ENCODE results near the gene RBM10. TPM values are rescaled to one million over a fixed set of nuclear protein-coding genes. Genes with fewer than 3 reads are reported as not detected.

Gene RBM10
- total RNA-seq, 1 donor from 2014 or later = 29.6 TPM

DNA sequence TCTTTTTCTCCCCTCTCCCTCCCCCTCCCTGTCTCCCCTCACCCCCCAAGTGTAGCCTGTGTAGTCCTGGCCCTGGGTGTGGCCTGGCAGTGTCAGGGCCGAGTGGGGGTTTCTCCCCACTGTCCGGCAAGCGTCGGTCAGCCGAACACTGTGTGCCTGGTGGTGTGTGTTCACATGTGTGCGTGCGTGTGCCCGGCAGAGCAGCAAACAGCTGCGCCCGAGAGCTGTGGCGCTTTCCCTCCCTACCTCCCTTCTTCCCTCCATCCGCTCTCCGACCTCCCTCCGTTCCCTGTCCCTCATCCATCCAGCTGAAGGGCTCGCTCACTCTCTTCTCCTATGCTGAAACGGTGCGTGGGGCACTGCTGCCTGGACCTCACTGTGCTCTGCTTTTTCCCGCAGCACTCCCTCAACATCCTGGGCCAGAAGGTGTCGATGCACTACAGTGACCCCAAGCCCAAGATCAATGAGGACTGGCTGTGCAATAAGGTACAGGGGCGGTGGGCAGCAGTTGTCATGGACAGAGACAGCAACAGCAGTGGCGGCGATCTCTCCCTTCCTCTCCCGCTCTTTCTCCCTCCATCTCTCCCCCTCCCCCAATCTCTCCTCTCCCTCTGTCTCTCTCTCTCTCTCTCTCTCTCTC lies 31.2 kb downstream of the RBM10 start:
- Mint-ChIP-seq H3K36me3 (ENCODE audit: low read depth) (peaks cover 12% of the 10 kb centered on the region), H3K27ac (ENCODE audit: unreplicated experiment) (no peak overlapping the region), H3K27me3 (ENCODE audit: low read depth) (no peaks in the 10 kb centered on the region), H3K9me3 (ENCODE audit: low read depth) (no peaks in the 10 kb centered on the region), H3K4me1 (ENCODE audit: low read depth) (peaks cover 3% of the 10 kb centered on the region), H3K4me3 (ENCODE audit: unreplicated experiment) (no peak overlapping the region)
- DNase-seq (ENCODE audit: low spot score) = peak; percentile 53
- TF ChIP-seq, protein P1, sequence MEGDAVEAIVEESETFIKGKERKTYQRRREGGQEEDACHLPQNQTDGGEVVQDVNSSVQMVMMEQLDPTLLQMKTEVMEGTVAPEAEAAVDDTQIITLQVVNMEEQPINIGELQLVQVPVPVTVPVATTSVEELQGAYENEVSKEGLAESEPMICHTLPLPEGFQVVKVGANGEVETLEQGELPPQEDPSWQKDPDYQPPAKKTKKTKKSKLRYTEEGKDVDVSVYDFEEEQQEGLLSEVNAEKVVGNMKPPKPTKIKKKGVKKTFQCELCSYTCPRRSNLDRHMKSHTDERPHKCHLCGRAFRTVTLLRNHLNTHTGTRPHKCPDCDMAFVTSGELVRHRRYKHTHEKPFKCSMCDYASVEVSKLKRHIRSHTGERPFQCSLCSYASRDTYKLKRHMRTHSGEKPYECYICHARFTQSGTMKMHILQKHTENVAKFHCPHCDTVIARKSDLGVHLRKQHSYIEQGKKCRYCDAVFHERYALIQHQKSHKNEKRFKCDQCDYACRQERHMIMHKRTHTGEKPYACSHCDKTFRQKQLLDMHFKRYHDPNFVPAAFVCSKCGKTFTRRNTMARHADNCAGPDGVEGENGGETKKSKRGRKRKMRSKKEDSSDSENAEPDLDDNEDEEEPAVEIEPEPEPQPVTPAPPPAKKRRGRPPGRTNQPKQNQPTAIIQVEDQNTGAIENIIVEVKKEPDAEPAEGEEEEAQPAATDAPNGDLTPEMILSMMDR (IDR thresholded peaks at IDR 0.05) = no peak

DNA sequence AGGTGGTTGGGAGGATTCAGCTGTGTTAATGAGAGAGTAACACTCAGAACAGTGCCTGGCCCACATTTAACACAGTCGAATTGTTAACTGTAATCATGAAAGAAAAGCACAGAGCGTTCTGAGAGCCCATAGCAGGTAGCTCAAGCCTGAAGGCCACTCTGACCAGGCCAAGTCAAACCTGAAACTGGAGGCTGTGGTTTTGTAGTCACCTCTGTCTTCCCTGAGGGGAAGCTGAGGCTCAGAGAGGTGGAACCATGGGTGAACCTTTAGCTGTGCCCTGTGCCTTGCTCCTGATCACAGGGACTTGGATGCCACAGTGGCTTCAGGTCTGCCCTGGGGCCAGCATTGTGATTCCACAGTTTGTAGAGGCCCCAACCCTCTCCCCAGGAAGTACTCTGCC lies 32.1 kb downstream of the RBM10 start:
- no peak overlapping the region for H3K27ac Mint-ChIP-seq (ENCODE audit: unreplicated experiment)
- peak; percentile 30 for DNase-seq (ENCODE audit: low spot score)
- no peaks in the 10 kb centered on the region for H3K27me3 Mint-ChIP-seq (ENCODE audit: low read depth)
- no peaks in the 10 kb centered on the region for H3K9me3 Mint-ChIP-seq (ENCODE audit: low read depth)
- H3K36me3 Mint-ChIP-seq (ENCODE audit: low read depth) = peaks cover 12% of the 10 kb centered on the region
- peaks cover 3% of the 10 kb centered on the region for H3K4me1 Mint-ChIP-seq (ENCODE audit: low read depth)
- TF ChIP-seq, protein P1 (IDR thresholded peaks at IDR 0.05) = no peak
- no peak overlapping the region for H3K4me3 Mint-ChIP-seq (ENCODE audit: unreplicated experiment)

DNA sequence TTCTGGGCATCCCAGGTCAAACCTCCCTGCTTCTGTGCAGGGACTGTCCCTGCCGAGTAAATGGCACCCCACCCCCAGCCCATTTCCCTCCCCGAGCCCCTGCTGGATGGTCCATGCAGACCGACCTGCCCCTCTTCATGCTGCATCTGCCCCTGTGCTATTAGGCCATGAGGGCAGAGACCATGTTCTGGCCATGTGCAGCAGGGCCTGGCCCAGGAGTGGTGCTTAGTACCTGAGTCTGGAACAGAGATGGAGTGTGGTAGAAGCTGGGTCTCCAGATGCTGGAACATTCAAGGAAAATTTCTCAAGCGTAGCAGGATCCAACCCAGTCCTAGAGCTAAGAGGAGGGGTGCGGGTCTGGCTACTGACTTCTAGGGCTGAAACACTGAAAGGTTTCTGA lies 33.3 kb downstream of the RBM10 start:
- no peaks in the 10 kb centered on the region for H3K9me3 Mint-ChIP-seq (ENCODE audit: low read depth)
- peaks cover 10% of the 10 kb centered on the region for H3K36me3 Mint-ChIP-seq (ENCODE audit: low read depth)
- no peak overlapping the region for H3K4me3 Mint-ChIP-seq (ENCODE audit: unreplicated experiment)
- peaks cover 3% of the 10 kb centered on the region for H3K4me1 Mint-ChIP-seq (ENCODE audit: low read depth)
- TF ChIP-seq, protein P1 (IDR thresholded peaks at IDR 0.05) = no peak
- no peaks in the 10 kb centered on the region for H3K27me3 Mint-ChIP-seq (ENCODE audit: low read depth)
- no peak overlapping the region for H3K27ac Mint-ChIP-seq (ENCODE audit: unreplicated experiment)
- peak; percentile 44 for DNase-seq (ENCODE audit: low spot score)

DNA sequence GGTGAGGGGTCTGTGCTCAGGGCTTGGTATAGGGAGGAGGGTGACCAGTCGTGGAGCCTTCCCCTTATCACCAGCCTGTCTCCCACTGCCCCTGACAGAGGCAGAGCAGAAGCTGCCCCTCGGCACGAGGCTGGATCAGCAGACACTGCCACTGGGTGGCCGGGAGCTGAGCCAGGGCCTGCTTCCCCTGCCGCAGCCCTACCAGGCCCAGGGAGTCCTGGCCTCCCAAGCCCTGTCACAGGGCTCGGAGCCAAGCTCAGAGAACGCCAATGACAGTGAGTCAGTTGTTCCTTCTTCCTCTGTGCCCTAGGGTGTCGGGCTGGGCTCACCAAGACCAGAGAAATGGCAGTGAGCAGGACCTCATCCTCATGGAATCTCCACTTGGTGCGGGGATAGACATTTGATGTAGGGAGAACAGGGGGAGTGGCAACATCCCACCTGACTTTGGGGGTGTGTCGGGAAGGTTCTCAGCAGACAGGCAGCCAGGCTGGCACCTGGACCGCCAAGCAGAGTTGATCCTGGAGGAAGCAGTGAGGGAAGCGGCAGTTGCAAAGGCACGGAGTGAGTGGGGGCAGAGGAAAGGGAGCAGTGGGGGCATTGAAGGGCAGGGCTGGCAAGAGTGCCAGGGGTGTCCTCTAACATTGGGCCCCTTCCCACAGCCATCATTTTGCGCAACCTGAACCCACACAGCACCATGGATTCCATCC lies 34.4 kb downstream of the RBM10 start:
- Mint-ChIP-seq H3K36me3 (ENCODE audit: low read depth) (peaks cover 10% of the 10 kb centered on the region), H3K4me1 (ENCODE audit: low read depth) (peaks cover 3% of the 10 kb centered on the region), H3K4me3 (ENCODE audit: unreplicated experiment) (no peak overlapping the region), H3K27me3 (ENCODE audit: low read depth) (no peaks in the 10 kb centered on the region), H3K9me3 (ENCODE audit: low read depth) (no peaks in the 10 kb centered on the region), H3K27ac (ENCODE audit: unreplicated experiment) (no peak overlapping the region)
- TF ChIP-seq, protein P1 (IDR thresholded peaks at IDR 0.05) = no peak
- peak; percentile 78 for DNase-seq (ENCODE audit: low spot score)

DNA sequence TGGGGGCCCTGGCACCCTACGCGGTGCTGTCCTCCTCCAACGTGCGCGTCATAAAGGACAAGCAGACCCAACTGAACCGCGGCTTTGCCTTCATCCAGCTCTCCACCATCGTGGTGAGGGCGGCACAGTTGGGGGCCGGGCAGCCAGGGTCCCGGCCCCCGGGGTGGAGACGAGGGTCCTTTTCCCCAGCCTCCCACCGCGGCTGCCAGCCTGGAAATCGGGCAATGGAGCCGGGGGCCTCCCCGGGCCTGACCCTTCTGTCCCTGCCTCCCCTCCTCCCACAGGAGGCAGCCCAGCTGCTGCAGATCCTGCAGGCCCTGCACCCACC lies 34.9 kb downstream of the RBM10 start:
- Mint-ChIP-seq H3K9me3 (ENCODE audit: low read depth) (no peaks in the 10 kb centered on the region), H3K36me3 (ENCODE audit: low read depth) (peaks cover 10% of the 10 kb centered on the region)

More for the DNA sequence above, 34.9 kb downstream of the RBM10 start:
- TF ChIP-seq, protein P1 (IDR thresholded peaks at IDR 0.05) = no peak
- H3K4me3 Mint-ChIP-seq (ENCODE audit: unreplicated experiment) = no peak overlapping the region
- H3K27ac Mint-ChIP-seq (ENCODE audit: unreplicated experiment) = no peak overlapping the region
- peak; percentile 84 for DNase-seq (ENCODE audit: low spot score)
- no peaks in the 10 kb centered on the region for H3K27me3 Mint-ChIP-seq (ENCODE audit: low read depth)
- H3K4me1 Mint-ChIP-seq (ENCODE audit: low read depth) = peaks cover 3% of the 10 kb centered on the region

Data from chondrocyte (in vitro differentiated cells).